Occipital lobe (tissue), 2 donors: ENCODE measurements around the gene PMPCA. TPM values are rescaled to one million over a fixed set of nuclear protein-coding genes. Genes with fewer than 3 reads are reported as not detected.
"Not testable (repeated sequence)": the region's sequence is repeated elsewhere in the genome, so short reads cannot be mapped to it uniquely, and the experiment has no call there.

Experiments used
- DNase-seq: peaks from one replicate; lab custom pipeline; 2025; lab: John Stamatoyannopoulos, UW
- total RNA-seq: library from RNA; depleted of rRNA; stranded (reverse); fragments of >200 nt; gene quantifications from one replicate; pipeline ENCODE4 v1.2.3, GENCODE V29; 2014

PMPCA gene
- total RNA-seq, 1 donor from 2014 or later = 23.6 TPM

DNA sequence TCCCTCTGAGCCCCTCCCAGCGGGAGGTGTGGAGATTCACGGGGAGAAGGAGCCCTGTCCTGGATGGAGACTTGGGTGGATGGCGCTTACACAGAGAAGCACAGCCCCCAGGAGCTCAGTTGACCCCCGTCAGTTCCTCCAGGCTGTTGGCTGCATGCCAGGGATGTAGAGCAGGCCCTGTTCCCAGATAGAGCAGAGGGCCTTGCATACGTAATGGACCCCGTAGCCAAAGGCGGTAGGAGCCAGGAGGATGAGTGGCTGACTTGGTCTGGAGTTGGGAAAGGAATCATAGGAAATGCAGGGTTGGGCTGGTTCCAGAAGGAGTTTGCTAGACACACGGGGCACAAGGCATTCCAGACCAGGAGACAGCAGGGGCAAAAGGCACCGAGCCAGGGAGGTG lies 2.5 kb downstream of the PMPCA start:
- no peak for DNase-seq

DNA sequence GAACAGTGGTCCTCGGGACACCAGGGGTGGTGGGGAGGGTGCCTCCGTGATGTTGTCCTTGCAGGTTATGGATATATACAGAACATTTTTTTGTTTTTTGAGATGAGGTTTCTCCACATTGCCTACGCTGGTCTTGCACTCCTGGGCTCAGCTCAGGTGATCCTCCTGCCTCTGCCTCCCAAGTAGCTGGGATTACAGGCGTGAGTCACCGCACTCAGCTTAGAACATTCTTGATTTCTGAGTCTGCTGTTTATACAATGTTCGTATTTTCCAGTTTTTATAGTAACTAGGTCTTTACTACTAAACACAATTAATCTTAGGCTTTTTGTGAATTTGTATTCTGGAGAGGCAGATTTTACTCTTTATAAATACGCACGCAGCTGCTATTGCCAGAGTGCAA lies 6.0 kb downstream of the PMPCA start:
- no peak for DNase-seq

DNA sequence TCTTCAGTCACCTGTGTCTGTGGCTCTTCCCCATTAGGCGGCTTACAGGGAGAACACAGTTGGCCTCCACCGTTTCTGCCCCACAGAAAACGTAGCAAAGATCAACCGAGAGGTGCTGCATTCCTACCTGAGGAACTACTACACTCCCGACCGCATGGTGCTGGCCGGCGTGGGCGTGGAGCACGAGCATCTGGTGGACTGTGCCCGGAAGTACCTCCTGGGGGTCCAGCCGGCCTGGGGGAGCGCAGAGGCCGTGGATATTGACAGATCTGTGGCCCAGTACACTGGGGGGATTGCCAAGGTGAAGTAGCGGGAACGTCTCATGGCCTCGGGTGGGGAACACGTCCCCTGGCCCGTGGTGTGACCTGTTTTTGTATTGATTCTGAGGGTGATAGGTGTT lies 6.5 kb downstream of the PMPCA start:
- no peak for DNase-seq

DNA sequence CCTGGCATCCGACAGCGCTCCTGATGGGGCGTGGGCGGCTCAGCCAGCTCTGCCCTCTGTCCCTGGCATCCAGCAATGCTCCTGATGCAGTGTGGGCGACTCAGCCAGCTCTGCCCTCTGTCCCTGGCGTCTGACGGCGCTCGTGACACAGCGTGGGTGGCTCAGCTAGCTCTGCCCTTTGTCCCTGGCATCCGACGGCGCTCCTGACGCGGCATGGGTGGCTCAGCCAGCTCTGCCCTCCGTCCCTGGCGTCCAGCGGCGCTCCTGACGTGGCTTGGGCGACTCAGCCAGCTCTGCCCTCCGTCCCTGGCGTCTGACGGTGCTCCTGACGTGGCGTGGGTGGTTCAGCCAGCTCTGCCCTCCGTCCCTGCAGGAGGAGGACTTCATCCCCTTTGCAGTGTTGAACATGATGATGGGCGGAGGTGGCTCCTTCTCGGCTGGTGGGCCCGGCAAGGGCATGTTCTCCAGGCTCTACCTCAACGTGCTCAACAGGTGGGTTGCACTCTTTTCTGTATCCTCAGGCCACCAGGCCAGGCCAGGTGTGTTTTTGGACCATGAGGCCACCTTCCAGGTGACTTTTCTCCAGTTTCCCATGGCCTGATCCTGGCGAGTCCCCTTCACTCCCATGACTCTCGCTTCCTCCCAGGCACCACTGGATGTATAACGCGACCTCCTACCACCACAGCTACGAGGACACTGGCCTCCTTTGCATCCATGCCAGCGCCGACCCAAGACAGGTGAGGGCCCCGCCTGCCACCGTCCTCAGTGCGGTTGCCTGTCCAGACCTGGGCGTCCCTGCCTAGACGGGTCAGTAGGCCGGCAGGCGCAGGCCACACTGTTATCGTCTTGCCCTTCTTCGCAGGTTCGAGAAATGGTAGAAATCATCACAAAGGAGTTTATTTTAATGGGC lies 8.0 kb downstream of the PMPCA start:
- DNase-seq = no peak

DNA sequence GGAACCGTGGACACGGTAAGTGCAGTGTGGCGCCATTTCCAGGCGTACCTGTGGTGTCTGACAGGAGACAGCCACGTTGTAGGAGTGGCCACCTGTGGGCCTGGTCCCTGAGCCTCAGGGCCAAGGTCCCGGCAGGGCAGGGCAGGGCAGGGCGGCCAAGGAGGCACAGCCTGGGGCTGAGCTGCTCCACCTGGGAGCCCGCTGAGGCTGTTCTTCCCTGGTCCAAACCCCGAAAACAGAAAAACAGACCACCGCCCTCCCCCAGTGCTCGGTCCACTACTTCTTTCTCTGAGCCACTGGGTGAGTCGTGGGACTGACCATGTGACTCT lies 8.6 kb downstream of the PMPCA start:
- DNase-seq = no peak

DNA sequence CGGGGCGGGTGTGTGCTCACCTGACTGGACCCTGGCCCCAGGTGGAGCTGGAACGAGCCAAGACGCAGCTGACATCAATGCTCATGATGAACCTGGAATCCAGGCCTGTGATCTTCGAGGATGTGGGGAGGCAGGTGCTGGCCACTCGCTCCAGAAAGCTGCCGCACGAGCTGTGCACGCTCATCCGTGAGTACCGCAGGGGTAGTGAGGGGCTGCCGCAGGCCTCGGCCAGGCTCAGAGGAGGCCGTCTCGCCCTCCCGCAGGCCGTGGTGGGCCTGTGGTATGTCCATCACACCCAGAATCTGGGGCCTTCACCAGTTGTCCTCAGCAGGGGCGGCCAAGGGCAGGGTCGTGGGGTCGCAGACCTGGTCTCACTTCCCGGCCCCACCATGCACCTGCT lies 11.3 kb downstream of the PMPCA start:
- DNase-seq = no peak

DNA sequence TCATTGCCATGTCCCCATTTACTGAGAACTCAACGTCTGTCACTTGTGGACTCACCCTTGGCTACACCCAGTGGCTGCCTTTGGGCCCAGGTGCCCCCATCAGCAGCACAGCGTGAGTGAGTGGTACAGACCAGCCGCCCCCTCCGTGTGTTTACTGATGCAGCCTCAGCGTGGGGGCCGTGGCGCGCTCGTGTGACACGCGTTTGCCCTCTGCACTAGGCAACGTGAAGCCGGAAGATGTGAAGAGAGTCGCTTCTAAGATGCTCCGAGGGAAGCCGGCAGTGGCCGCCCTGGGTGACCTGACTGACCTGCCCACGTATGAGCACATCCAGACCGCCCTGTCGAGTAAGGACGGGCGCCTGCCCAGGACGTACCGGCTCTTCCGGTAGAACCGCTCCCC lies 12.4 kb downstream of the PMPCA start:
- DNase-seq = no peak

DNA sequence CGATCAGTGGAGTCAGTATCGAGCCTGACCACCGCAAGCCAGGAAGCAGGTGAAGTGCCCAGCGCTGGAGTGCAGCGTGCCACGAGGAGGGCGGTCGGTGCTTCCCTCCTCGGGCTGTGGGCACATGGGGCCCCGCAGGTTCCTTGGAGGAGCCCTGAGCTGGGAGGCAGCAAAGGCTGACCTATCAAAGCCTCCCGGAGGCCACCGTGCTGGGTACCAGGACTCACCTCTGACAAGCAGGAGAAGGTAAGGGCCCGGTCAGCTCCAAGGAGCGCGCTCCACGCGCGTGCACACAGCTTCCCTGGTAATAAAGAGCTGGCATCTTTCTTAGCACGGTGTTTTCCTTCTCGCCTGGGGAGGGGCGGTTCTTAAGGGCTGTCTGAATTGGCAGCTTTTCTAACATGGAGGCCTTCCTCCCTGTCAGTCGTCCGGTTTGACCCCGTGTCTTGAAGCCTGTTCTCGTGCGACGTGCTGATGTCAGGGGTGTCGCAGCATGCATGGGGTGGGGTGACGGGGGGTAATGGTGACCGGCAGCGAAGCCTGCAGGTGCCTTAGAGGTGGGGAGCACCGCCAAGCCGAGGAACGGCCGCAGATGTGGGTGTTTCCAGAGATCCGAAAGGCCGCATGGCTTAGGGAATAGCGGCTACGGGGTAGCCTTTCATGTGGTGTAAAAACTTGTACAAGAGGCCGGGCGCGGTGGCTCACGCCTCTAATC lies 13.1 kb downstream of the PMPCA start:
- DNase-seq = no peak

DNA sequence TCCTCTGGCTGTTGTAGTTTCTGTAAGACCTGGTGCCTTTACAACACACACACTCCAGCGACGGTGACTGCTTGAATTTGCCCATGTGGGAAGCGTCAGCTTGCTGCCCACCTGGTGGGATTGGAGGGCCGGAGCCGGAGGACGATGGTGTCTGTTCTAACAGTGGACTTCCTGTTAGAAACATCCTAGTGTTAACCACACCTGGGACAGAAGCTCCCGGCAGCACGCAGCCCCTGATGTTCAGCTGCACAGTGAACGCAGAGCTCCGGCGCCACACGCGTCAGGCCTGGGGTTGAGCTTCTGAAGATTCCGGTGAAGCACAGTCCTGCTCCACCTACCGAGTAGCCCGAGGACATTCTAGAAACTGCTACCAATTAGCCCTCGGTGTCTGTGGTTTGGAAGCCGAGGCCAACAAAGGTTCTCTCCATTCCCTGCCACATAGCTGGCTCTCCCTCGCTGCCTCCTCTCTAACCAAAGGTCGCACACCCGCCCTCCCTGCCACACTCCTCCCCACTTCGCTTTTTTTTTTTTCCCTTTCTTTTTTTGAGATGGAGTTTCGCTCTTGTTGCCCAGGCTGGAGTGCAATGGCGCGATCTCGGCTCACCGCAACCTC lies 14.4 kb downstream of the PMPCA start:
- no peak for DNase-seq

DNA sequence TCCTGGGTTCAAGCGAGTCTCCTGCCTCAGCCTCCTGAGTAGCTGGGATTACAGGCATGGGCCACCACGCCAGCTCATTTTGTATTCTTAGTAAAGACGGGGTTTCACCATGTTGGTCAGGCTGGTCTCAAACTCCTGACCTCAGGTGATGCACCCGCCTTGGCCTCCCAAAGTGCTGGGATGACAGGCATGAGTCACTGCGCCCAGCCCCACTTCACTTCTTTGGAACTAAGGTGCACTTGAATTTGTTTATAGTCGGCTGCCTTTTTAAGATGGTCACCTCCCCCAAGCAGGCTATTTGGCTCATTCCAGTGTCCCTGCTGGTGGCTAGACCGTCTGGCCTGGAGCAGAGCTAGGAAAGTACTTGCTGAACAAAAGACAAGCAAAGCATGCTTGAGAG lies 14.9 kb downstream of the PMPCA start:
- not testable (repeated sequence) for DNase-seq

DNA sequence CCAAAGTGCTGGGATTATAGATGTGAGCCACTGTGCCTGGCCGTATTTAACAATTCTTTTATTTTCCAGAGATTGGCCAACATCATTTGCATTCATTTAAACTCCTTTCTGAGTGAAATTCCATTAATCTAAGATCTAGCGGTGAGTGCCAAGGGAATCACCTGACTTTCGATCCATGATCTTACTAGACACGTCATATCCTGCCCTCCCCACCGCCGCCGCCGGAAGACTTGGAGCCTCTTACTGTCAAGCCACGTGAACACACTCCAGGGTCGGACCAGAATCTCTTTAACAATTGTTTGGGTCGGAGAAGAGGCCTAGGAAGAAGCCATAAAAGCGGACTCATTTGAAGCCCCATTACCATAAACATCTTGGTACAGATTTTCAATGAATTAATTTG lies 16.3 kb downstream of the PMPCA start:
- DNase-seq = no peak

DNA sequence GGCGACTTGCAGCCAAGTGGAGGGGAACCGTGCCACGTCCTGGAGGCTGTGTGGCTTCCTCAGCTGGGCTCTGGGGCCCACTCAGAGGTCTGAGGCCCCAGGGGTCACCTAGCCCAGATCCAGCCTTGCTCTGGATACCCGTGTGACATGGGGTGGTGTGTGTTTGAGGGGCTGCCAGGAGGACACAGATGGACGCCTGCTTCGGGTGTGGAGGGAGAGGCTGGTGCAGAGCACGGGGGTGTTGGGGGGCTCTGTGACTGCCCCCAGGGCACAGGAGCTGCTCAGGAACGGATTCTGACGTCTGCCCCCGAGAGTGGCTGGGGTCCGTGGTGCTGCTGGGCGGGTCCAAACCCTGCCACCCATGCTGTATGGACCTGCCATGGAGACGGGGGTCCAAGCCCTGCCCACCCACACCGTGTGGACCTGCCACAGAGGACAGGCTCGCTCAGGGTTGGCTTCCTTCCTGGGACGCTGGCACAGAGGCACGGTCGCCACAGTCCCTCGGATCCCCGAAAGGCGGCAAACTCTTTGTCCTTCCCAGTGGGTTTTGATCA lies 18.7 kb downstream of the PMPCA start:
- DNase-seq = no peak

DNA sequence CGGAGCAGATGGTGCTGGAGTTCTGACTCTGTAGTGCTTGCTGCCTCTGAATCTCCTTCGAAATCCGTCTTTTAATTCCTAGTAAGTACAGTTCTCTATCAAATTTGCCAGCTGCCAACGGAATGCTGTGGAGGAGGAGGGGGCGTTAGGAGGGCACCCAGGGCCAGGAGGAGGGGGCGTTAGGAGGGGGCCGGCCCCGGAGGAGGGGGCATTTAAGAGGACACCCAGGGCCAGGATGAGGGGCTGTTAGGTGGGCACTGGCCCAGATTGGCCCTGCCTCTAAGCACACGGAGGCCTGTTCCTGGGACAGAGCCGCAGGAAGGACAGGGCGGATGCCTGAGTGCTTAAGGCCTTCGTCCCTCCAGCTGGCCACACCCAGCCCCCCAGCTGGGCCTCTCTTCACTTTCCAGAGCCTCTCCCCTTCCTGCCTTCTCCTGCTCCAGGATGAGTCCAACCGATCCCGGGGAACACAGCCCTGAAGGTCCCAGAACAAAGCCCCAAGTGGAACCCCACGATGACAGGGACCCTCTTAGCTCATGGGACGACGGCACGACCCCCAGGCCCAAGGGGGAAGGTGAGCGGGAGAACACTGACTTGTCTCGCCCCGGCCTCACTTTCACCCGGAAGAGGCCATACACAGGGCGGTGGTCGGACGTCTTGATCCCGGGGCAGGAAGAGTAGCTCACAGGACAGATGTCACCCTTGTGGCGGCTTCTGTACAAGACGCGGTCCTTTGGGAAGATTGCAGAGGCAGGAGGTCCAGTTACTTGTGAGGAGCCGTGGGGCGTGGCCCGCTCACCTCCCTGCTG lies 19.4 kb downstream of the PMPCA start:
- no peak for DNase-seq

DNA sequence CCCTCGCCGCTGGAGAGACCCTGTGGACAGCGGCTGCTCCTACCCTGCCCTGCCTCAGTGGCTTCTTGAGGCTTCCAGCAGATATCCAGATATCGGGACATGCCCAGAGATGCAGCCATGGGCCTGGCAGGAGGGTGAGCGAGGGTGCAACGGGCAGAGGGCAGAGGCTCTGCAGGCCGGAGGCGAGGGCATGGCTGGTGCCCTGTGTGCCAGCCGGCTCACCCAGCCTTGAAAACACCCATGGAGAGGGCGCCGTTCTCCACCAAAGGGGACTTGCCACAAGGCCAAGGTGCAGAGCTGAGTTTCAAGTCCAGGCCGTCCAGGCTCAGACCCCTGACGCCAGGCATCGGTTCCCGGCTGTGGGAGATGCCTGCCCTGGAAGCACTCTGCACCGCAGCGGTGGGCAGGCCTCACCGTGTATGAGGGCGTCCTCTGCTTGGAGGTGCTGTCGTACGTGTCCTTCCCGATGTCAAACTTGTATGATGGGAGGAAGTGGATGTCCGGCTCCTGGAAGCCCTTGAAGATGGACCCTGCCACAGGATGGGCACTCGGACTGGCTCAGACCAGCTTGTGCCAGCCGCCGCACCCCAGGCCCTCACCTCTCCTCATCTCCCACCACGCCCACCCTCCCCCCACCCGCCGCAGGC lies 20.3 kb downstream of the PMPCA start:
- DNase-seq = no peak

DNA sequence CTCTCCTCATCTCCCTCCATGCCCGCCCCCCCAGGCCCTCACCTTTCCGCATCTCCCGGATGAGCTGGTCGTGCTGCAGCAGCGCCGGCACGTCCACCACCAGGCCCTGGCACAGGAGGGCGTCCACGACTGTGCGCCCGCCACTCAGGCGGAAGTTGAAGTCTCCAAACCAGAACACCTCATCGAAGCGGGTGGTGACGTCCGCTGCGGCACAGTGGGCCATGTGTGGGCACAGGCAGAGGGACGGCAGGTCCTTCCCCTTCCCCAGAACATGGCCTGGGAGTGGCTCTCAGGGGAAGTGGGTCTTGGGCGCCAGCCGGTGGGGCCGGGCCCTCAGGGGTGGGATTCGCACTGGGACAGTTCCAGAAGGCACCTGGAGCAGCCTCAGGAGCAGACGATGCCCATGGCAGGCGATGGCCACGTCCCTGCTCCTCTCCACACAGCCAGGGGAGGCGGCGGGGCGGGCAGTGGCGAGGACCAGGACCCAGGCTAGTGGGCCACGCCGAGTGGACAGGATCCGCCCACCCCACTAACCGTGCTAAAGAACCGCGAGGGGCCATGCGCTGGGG lies 21.4 kb downstream of the PMPCA start:
- no peak for DNase-seq

DNA sequence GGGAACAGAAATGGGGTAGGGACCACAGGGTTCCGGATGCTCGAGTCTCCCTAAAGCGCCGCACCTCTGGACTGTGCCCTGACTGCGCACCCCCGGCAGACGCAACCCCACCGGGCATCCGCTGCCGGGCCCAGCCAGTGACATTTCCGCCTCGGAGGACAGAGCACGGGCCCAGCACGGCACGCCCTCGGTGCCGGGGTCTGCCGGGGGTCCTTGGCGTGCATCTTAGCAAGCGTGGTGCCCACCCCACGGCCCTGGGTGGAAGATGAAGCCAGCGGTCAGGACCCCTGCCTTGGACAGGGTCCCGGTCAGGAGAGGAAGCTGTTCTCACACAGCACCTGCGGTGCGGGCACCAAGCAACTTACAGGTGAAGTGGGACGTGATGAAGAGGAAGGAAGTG lies 22.1 kb downstream of the PMPCA start:
- no peak for DNase-seq

DNA sequence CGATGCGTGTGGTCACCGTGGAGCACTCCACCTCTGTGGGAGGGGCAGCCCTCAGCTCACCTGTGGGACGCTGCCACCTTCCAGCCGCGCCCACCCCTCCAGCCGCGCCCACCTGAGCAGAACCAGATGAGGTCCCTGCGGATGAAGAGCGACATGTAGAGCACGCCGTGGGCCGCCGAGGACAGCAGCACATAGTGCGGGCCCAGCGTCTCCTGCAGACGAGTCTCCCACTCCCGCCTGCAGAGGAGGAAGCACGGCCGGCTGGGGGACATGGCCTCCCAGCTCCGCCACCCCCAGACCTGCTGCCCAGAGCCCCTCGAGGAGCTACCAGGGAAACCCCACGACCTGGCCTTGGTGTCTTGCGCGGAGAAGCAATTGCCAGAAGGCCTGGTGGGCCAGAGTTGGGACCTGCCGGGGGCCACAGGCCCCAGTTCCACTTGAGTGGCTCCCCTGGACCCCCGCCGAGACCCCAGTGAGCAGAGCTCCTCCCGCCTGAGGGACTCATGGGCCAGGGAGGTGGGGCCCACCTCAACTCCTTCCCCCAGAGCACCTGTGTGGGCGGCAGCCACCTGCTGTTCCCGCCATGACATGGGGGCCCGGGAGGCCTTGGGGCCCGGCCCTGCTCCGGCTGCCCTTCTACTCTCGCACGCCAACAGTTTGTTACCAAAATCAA lies 22.7 kb downstream of the PMPCA start:
- DNase-seq = no peak

DNA sequence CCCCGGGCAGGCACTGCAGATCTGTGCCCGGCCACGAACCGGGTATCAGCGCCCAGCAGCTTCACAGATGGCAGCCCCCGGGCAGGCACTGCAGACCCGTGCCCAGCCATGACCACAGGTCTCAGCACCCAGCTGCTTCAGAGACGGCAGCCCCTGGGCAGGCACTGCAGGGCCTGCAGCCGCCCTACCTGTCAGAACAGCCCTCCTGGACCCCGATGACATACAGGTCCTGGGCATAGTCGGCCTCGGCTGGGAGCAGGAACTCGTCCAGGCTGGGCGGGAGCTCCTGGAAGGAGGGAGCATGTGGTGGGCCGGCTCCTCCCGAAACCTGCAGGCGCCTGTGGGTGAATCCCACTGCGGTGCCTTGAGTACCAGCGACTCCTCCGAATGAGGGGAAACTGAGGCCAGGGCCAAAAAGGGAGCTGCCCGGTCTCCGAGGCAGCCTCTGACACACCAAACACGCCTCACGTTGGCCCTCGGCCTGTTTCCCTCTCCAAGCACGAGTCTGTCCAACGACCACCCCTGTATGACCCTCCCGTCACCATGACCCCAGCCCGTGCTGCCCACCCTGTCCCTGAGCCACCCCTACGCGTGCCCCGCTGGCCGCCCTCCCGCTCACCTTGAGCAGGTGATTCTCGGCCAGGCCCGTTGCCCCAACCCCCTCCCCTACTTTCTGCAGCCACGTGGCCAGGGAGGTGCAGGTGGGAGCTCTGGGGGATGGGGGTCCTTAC lies 23.6 kb downstream of the PMPCA start:
- no peak for DNase-seq

DNA sequence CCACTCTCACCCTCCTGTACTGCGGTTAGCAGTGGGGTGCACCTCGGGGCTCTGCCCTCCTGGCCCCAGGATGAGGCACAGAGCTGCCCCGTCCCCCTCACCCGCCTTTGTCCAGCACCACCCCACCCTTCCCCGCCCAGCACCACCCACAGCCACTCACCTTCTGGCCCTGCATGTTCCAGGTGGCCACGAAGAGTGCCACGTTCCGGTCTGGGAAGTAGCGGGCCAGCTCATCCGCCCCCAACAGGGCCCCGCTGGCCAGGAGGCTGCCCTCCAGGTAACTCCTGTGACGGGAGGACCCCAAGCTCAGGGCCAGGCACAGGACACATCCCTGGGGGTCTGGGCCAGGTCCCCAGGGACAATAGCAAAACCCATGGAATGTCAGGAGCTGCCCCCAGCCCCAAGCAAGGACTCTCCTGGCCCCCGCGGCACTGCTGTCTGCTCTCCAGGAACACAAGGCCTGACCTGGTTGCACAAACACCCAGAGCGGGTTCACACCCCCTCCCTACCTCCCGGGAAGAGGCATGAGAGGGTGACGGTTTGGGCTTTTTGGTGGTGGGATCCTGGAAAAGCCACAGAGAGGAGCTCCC lies 24.2 kb downstream of the PMPCA start:
- DNase-seq = no peak
